Right lobe of liver (tissue), 6 donors: Measurements from ENCODE around the gene IRAK1. TPM values are rescaled to one million over a fixed set of nuclear protein-coding genes. Genes with fewer than 3 reads are reported as not detected.

Source experiments
- ATAC-seq, 4 donors: fragments of 200-7000 bp; cut with Tn5 transposase; one replicate each; pipeline ENCODE4 v1.9.1; 2020; ENCODE audit warnings: mild to moderate bottlenecking in 4 of 4, moderate library complexity in 4 of 4
- DNase-seq, 3 donors: peaks; one replicate each; pipeline ENCODE4 v3.0.0-alpha.2; 2020
- H3K27ac ChIP-seq, 3 donors: fragments of 200-600 bp; one replicate each; pipeline ENCODE4 v1.8.0; 2022
- H3K27me3 ChIP-seq, 2 donors: fragments of 200-600 bp; one replicate each; pipeline ENCODE4 v1.8.0; 2022
- H3K36me3 ChIP-seq, 4 donors: fragments of 200-600 bp; sonication (generic) in 1 of 4; one replicate each; pipeline versions ENCODE4 v1.5.1 to v1.8.0; 2017 to 2022; ENCODE audit warnings: control low read depth in 1 of 4
- H3K4me1 ChIP-seq, 4 donors: fragments of 200-600 bp; sonication (generic) in 1 of 4; one replicate each; pipeline versions ENCODE4 v1.5.1 to v1.8.0; 2017 to 2022; ENCODE audit warnings: control low read depth in 1 of 4
- H3K4me3 ChIP-seq, 3 donors: fragments of 200-600 bp; one replicate each; pipeline ENCODE4 v1.8.0; 2022
- H3K9me3 ChIP-seq, 4 donors: fragments of 200-600 bp; sonication (generic) in 1 of 4; one replicate each; pipeline versions ENCODE4 v1.5.1 to v1.8.0; 2017 to 2022; ENCODE audit warnings: control low read depth in 1 of 4
- CTCF ChIP-seq, 4 donors: fragments of 200-600 bp in 3 of 4; fragments of 450-650 bp in 1 of 4; IDR thresholded peaks; one replicate each; pipeline versions ENCODE4 v1.5.1 to v1.8.0; 2016 to 2022; ENCODE audit warnings: antibody characterized with exemption in 4 of 4, mild to moderate bottlenecking in 2 of 4
- POLR2A ChIP-seq: fragments of 450-650 bp; IDR thresholded peaks from one replicate; pipeline ENCODE4 v1.6.1; 2017; ENCODE audit warnings: antibody characterized with exemption, mild to moderate bottlenecking
- WGBS: methylation state at CpG from one replicate; pipeline ENCODE4 v1.1.6; 2018; ENCODE audit warnings: low coverage, low lambda C conversion rate; ENCODE audit not compliant: insufficient coverage; ENCODE audit errors: missing lambda C conversion rate; 5-methylcytosine and 5-hydroxymethylcytosine counted together
- intact Hi-C, 2 donors: fragments of 100-400 bp; cut with DNase I; formaldehyde crosslinking; loops; one replicate each; pipeline versions ENCODE4 v1.11.2 to v1.14.1; 2022
- total RNA-seq, 6 experiments: library from RNA; depleted of rRNA in 2 of 6; stranded (reverse); fragments of >200 nt in 2 of 6; fragmentation: NEBNext Ultra II Directional in 3 of 6; extraction: Animal tissue kit (Norgen Biotek cat#: 25700) in 3 of 6; gene quantifications; one replicate each; pipeline versions ENCODE4 v1.1.0 to v1.2.4, GENCODE V29; 2016 to 2023
- donor health status: DM: no; HTN: yes; CAD: no.
- donor health status: DM: no; HTN: no; CAD: no.
- donor health status: DM: no; HTN: no; CAD: no.
- donor health status: DM: no; HTN: yes; CAD: no.
- donor health status: DM: no; HTN: yes; CAD: no.

The IRAK1 gene
- total RNA-seq, 6 experiments from 2014 or later, result 27.4 to 77.7 (median 41.4) TPM

GRCh38 chrX:154011376-154012335 lies 8.0 kb downstream of the IRAK1 start:
- WGBS, result 64% methylated on average over 8 of the region's 18 CpGs
- Histone ChIP-seq H3K27ac (no peak overlapping the region), H3K36me3 (peaks cover 0 to 3% (median 0%) of the 10 kb centered on the region in 4 donors), H3K9me3 (no peaks in the 10 kb centered on the region), H3K4me3 (no peak overlapping the region), H3K27me3 (no peaks in the 10 kb centered on the region), H3K4me1 (peaks cover 0 to 4% (median 0%) of the 10 kb centered on the region in 4 donors)
- intact Hi-C loops, result no loop called here
- TF ChIP-seq POLR2A (no peak), CTCF (IDR thresholded peaks at IDR 0.05) (no peak)
- no peak for DNase-seq
- no peak for ATAC-seq

GRCh38 chrX:154010330-154011087 lies 9.2 kb downstream of the IRAK1 start:
- TF ChIP-seq CTCF (IDR thresholded peaks at IDR 0.05) (no peak), POLR2A (no peak)

DNA sequence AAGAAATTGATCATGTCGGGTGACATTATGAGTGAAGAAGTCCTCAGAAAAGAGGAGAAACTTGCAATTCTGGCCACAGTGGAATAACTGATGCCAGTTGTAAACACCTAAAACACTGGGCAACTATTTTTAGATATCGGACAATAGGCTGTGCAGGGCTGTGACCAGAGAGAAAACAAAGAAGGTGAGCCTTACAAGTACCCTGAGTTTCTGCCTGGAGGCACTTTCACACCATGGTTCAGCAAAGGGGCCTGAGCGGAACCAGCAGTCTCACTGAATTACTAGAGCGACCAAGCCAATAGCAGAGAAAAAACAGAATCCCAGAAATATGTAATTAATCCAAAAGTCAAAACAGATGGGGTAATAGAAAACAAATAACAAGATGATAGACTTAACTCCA lies 11.2 kb downstream of the IRAK1 start:
- H3K27me3 ChIP-seq, result no peaks in the 10 kb centered on the region
- TF ChIP-seq POLR2A (no peak), CTCF (IDR thresholded peaks at IDR 0.05) (no peak)

More at GRCh38 chrX:154010330-154011087, 9.2 kb downstream of the IRAK1 start:
- DNase-seq (peak in 1 of 3 donors; percentile 60), ATAC-seq (peak; percentile 58 to 83 (median 76))
- Histone ChIP-seq H3K9me3 (no peaks in the 10 kb centered on the region), H3K4me1 (peaks cover 0 to 4% (median 0%) of the 10 kb centered on the region in 4 donors), H3K27me3 (no peaks in the 10 kb centered on the region), H3K4me3 (no peak overlapping the region), H3K36me3 (no peaks in the 10 kb centered on the region), H3K27ac (peak overlapping the region in 2 of 3 donors; percentile 20 to 55)
- 49% methylated on average over 9 of the region's 18 CpGs for WGBS
- intact Hi-C loops, result no loop called here

DNA sequence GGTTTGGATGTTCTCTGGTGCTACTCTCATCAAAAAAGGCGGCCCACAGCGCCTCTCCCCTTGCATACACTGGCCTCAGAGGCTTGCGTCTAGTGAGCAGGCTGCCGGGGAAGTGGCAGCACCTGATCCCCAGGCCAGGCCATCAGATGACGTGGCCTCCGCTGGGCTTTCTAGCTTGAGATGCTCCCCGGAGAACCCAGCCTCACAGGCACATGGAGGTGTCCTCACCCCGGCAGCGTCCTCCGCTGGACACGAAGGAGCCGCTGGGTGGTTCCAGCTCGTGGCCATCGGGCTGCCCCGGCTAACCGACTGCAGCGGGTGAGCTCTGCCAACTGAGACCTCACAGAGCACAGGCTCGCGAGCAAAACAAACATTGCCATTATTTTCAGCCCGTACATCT lies 12.8 kb downstream of the IRAK1 start:
- H3K27me3 ChIP-seq, result no peaks in the 10 kb centered on the region
- no peaks in the 10 kb centered on the region for H3K36me3 ChIP-seq
- TF ChIP-seq CTCF (IDR thresholded peaks at IDR 0.05) (no peak), POLR2A (no peak)
- no CpG with 5 or more reads among the region's 20 CpGs for WGBS
- no peak overlapping the region for H3K27ac ChIP-seq
- no peak for DNase-seq
- H3K4me1 ChIP-seq, result peaks cover 0 to 4% (median 0%) of the 10 kb centered on the region in 4 donors
- no peaks in the 10 kb centered on the region for H3K9me3 ChIP-seq
- intact Hi-C loops, result no loop called here
- H3K4me3 ChIP-seq, result no peak overlapping the region
- ATAC-seq, result no peak

More for the DNA sequence above, 11.2 kb downstream of the IRAK1 start:
- H3K4me1 ChIP-seq, result peaks cover 0 to 4% (median 0%) of the 10 kb centered on the region in 4 donors
- no peak for DNase-seq
- no peak for ATAC-seq
- WGBS, result 70% methylated on average over 4 of the region's 4 CpGs
- no peaks in the 10 kb centered on the region for H3K9me3 ChIP-seq
- no peaks in the 10 kb centered on the region for H3K36me3 ChIP-seq
- intact Hi-C loops, result no loop called here
- H3K4me3 ChIP-seq, result no peak overlapping the region
- H3K27ac ChIP-seq, result no peak overlapping the region
